ENCODE data around the gene CCNI. TPM values are rescaled to one million over a fixed set of nuclear protein-coding genes. Genes with fewer than 3 reads are reported as not detected.
A peak's percentile ranks its signal among the peaks of the same experiment; 100 is the strongest.
"Not testable (repeated sequence)": the region's sequence is repeated elsewhere in the genome, so short reads cannot be mapped to it uniquely, and the experiment has no call there.

Gene CCNI
- total and polyA plus RNA-seq, 8 donors = 257 to 389 (median 343) TPM

DNA sequence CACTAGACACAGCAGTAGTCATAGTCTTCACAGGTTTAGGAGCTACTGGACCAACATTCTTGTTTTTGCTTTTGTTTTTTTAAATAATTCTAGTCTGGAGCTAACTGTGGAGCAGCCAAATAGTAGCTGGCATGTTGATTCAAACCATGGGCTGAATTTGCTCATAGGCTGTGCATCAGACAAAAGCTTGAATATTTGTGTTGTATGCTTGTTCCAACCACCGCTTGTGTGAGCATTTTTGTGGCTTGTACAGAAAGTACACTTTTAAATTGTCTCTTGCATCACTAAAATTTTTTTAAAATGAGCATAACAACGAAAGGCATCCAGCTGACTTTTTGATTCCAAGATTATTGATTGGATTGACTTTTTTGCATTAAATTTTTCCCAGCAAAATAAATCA lies 39.6 kb downstream of the CCNI start:
- TF ChIP-seq, protein P1, sequence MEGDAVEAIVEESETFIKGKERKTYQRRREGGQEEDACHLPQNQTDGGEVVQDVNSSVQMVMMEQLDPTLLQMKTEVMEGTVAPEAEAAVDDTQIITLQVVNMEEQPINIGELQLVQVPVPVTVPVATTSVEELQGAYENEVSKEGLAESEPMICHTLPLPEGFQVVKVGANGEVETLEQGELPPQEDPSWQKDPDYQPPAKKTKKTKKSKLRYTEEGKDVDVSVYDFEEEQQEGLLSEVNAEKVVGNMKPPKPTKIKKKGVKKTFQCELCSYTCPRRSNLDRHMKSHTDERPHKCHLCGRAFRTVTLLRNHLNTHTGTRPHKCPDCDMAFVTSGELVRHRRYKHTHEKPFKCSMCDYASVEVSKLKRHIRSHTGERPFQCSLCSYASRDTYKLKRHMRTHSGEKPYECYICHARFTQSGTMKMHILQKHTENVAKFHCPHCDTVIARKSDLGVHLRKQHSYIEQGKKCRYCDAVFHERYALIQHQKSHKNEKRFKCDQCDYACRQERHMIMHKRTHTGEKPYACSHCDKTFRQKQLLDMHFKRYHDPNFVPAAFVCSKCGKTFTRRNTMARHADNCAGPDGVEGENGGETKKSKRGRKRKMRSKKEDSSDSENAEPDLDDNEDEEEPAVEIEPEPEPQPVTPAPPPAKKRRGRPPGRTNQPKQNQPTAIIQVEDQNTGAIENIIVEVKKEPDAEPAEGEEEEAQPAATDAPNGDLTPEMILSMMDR (IDR thresholded peaks at IDR 0.05) = no peak
- H3K4me1 ChIP-seq = peaks cover 0 to 8% of the 10 kb centered on the region in 2 donors
- H3K9me3 ChIP-seq = no peaks in the 10 kb centered on the region
- DNase-seq = no peak
- H3K36me3 ChIP-seq = peaks cover 0 to 36% of the 10 kb centered on the region in 2 donors
- no peak overlapping the region for H3K4me3 ChIP-seq
- ATAC-seq = peak; percentile 41
- H3K27ac ChIP-seq = no peak overlapping the region
- no peaks in the 10 kb centered on the region for H3K27me3 ChIP-seq
- intact Hi-C loops (cut with DNase I) = no loop called here

DNA sequence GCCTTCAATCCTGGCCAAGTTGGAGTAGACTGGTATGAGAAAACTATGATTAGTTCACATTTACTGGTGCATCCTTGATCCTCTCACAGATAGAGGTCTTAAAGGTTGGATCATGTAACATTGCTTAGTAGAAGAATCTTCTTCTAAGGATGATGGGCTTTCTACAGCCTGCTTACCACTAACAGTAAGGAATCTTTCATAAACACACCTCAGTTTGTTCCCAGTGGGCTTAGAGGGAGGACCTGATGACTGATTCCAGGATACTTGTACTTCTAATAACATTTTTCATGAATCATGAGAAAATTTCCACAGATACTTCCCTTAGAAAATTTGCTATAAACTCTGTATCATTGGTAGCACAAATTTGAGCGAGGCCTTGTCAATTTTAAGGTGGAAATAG lies 40.6 kb downstream of the CCNI start:
- no peak for ATAC-seq
- H3K4me3 ChIP-seq = no peak overlapping the region
- intact Hi-C loops (cut with DNase I) = no loop called here
- H3K9me3 ChIP-seq = no peaks in the 10 kb centered on the region
- H3K36me3 ChIP-seq = peaks cover 0 to 46% of the 10 kb centered on the region in 2 donors
- H3K27me3 ChIP-seq = no peaks in the 10 kb centered on the region
- TF ChIP-seq, protein P1 (IDR thresholded peaks at IDR 0.05) = no peak
- peak overlapping the region in 1 of 2 donors; percentile 5 for H3K27ac ChIP-seq
- DNase-seq = no peak
- H3K4me1 ChIP-seq = no peaks in the 10 kb centered on the region

DNA sequence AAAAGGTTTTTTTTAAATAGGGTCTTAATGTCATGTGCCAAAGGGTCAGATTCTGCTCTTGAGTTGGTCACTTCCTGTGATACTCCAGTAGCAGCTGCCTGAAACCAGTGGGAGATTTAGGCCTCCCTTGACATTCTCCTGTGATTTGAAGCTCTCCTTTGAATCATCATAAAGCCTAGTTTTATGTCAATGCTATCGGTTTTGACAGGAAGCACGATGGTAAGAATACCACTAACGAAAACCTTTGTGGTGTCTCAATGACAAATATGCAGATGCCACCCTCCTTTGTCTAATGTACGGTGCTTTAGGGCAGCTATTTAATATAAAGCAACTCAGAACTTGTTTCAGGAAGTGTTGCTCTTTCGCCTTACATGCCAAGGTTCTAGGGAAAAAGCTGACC lies 44.2 kb downstream of the CCNI start:
- Histone ChIP-seq H3K27me3 (no peaks in the 10 kb centered on the region), H3K27ac (no peak overlapping the region), H3K36me3 (peaks cover 0 to 63% of the 10 kb centered on the region in 2 donors), H3K4me3 (no peak overlapping the region), H3K4me1 (no peaks in the 10 kb centered on the region), H3K9me3 (no peaks in the 10 kb centered on the region)
- no peak for DNase-seq
- TF ChIP-seq, protein P1 (IDR thresholded peaks at IDR 0.05) = no peak
- intact Hi-C loops (cut with DNase I) = no loop called here
- no peak for ATAC-seq

DNA sequence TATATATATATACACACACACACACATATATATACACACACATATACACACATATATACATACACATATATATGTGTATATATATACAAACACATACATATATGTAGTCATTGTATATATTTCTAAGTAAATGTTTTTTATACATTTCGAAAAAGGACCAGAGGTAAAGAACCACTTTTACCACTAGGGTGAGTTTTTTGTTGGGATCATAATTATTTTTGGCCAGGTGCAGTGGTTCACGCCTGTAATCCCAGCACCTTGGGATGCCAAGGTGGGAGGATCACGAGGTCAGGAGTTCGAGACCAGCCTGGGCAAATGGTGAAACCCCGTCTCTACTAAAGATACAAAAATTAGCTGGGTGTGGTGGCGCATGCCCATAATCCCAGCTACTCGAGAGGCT lies 46.0 kb downstream of the CCNI start:
- H3K36me3 ChIP-seq = peaks cover 0 to 64% of the 10 kb centered on the region in 2 donors
- intact Hi-C loops (cut with DNase I); H3K9me3 ChIP-seq; H3K4me1 ChIP-seq; H3K4me3 ChIP-seq; H3K27ac ChIP-seq; H3K27me3 ChIP-seq; DNase-seq; ATAC-seq: not testable (repeated sequence)

DNA sequence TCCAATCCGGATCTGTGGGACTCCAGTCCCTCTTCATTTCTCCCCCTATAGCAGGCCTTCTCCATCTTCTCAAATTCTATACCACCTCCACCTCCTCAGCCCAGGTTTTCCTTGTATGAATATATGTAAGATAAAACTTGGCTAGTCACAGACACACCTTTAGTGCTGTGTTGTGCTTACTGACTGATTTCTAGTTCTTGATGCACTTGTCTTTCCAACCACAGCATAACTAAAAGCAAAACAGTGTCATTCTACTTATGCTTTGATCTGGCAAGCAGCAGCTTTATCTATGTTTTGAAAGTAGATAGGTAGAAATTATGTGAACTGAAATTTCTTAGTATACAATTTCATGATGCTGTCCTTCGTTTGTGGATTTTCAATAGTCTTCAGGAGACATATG lies 47.5 kb downstream of the CCNI start:
- Histone ChIP-seq H3K36me3 (peaks cover 0 to 62% of the 10 kb centered on the region in 2 donors), H3K27ac (no peak overlapping the region), H3K4me3 (no peak overlapping the region), H3K4me1 (no peaks in the 10 kb centered on the region), H3K27me3 (no peaks in the 10 kb centered on the region), H3K9me3 (no peaks in the 10 kb centered on the region)
- intact Hi-C loops (cut with DNase I) = no loop called here
- DNase-seq (no peak), ATAC-seq (no peak)
- TF ChIP-seq, protein P1 (IDR thresholded peaks at IDR 0.05) = no peak

DNA sequence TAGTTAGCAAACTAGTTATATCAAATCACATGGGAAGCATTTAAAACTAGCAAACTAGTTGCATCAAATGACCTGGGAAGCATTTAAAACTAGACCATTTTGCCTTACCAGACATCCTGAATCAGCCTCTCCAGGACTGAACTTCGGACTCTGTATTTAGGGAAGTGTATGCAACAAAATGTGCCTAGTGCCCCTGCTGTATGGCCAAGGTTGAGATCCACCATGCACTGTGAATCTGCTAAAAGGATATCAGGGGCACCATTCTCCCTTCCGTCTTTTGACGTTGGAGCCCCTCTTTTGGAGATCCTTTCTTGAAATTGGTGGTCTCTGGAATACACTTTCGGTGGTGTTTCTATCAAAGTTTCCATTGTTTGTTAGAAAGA lies 49.5 kb downstream of the CCNI start:
- no peak overlapping the region for H3K4me3 ChIP-seq
- ATAC-seq (no peak), DNase-seq (no peak)
- H3K9me3 ChIP-seq = no peaks in the 10 kb centered on the region
- TF ChIP-seq, protein P1 (IDR thresholded peaks at IDR 0.05) = no peak
- no peak overlapping the region for H3K27ac ChIP-seq
- peaks cover 0 to 53% of the 10 kb centered on the region in 2 donors for H3K36me3 ChIP-seq
- intact Hi-C loops (cut with DNase I) = no loop called here
- no peaks in the 10 kb centered on the region for H3K27me3 ChIP-seq
- H3K4me1 ChIP-seq = peaks cover 6 to 12% of the 10 kb centered on the region in 2 donors

Measured in left lung (tissue), 10 donors.